ENCODE data around the gene ADISSP.

The ADISSP gene

DNA sequence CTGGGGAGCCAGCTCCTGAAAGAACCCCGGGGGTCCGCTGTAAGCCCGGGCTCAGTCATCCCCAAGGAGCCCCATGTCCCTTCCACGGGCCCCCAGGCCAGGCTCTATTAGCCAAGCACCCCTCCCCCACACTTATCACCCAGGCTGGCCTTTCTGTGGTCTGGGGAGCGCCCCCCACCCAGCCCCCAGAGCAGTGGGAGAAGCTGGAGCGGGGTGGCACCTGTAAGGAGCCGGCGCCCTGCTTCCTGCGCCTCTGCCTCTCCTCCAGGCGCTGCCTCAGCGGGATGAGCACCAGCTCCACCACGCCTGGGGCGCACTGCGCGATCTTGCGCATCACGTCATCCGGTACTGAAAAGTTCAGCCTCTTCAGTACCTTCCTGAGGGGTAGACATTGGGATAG, 11.4 kb upstream of the ADISSP start:
- no peak for DNase-seq

DNA sequence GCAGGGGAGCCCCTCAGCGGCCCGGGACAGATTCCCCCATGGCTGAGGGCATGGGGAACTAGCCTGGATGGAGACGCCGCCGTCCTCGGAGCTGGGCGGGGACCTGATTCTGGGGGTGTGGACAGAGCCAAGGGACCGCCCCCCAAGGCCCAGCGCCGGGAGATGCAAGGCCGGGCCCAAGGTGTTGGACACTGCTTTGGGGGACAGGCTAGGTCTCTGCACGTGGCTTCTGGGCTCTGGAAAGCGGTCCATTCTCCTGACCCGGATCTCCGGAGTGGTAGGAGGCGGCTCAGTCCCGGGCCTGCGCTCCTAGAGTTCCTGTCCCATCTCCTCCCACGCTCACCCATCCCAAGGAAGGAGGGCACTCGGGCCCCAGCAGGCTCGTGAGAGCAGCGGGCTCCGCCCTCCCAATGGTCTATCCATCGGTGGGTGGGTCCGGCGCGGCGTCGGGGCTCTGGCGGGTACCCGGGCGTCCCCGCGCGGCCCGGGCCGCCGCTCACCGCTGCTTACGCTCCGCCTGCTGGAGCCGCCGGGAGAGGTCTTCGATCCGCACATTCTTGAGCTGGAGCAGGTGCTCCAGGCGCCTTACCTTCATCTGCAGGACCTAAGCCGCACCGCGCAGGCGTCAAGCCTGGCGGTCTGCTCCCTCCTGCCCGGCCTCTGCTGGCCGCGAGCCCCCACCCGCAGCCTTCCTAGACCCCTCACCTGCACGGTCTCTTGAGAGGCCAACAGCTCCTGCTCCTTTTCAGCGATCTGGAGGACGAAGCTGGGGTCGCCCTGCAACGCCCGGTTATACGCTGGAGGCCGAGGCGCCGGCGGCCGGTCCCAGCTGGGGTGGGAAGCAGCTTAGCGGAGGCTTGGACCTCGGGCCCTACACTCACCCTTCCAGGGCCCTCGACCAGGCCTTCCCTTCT, 10.4 kb upstream of the ADISSP start:
- peak; percentile 79 for DNase-seq

DNA sequence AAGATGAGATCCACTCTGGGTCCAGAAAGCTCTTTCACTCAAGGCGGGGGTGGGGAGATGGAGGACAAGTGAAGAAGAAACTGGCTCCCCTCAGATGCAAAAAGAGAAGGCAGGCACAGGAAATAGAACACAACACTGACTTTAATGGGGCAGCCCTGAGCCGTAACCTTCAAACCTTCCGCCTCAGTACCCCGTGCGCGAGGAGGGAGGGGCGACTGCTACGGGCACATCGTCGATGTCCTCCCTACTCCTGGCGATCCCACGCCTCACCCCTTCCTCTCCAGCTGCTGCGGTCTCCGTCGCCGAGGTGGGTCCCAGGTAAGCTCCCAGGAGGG, 9.8 kb upstream of the ADISSP start:
- DNase-seq = no peak

DNA sequence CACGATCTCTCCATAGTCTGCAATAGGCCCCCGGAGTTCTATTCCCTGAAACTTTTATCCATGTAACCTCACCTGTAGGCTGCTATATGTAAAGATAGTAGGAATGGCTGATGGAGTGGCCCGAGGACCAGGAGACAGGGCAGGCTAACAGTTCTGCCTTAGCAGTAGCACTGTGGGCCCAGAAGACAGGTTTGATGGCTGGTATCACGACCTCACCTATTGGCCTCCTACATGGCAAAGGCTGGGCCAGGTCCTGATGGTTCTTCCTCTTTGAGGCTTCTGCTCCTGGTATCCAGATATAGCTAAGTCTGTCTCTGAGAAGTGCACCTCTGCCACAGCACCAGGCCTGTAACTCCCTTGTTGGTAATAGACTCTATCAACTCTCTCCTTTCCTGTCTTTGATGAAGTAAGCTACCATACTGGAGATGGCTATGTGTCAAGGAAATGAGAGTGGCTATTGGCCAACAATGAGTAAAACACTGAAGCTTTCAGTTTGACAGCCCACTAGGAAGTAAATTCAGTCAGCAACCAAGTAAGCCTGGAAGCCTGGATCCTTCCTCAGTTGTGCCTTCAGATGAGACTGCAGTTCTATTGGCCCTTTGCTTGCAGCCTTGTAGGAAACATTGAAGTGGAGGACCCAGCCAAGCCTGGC, 8.0 kb upstream of the ADISSP start:
- DNase-seq = no peak

DNA sequence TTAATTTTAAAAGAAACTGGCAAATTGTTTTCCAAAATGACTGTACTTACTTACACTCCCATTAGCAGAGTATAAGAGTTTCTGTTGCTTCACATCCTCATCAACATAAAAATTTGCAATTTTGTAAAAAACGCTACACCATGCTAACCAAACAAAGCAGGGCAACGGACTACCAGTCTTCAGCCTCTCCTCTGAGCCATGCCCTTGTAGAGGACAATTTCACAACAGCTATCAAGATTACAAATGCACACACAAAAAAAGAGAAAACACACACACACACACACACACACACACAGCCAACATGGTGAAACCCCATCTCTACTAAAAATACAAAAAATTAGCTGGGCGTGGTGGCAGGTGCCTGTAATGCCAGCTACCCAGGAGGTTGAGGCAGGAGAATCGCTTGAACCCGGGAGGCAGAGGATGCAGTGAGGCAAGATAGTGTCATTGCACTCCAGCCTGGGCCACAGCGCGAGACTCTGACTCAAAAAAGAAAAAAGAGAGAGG, 4.1 kb upstream of the ADISSP start:
- no peak for DNase-seq

DNA sequence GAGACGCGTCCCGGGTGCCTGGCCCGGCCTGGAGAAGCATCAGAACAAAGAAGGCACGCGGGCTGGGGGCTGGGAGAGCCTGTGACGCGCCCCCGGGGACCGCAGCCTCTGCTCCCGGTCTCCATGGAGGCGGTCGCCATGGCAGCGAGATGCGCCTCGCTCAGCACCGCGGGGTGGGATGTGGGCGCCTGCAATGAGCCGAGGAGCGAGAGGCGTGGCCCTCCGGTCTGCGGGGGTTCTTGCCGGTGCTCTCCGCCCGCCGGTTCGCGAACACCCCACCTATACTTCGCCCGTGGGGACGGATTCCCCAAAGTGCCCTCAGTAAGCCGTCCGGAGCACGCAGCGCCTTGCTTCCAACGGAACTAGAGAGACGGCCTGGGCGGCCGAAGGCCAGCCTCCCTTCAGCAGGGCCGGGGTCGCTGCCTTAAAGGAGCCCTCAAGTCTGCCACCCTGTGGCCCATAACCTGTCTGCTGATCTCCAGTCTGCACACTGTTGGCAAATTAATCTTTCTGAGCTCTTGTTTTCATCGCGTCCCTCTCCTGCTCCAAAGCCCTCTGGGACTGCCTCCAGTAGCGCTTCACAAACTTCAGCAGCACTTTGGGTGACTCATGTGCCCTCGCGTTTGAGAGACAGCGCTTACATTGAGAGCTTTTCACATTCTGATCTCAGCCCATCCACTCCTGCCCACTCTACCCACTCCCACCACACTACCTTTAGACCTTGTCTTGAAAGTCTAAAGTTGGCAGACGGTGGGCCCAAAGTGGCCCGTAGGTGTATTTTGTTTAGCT, 983 bp upstream of the ADISSP start:
- DNase-seq = peak; percentile 85

DNA sequence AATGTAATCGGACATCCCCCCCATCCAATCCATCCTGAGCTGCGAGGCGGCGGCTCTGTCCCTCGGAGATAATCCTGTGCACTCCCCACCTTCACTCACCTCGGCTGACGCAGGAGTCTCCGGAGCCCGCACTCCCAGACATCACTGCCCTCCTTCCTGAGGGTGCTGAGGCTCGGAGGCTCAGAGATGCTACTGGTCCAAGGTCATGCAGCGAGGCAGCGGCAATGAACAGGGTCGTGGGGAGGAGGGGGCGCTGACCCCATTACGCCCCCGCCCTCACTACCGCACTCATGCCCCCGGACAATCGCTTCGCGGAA, 485 bp downstream of the ADISSP start:
- DNase-seq = peak; percentile 23

DNA sequence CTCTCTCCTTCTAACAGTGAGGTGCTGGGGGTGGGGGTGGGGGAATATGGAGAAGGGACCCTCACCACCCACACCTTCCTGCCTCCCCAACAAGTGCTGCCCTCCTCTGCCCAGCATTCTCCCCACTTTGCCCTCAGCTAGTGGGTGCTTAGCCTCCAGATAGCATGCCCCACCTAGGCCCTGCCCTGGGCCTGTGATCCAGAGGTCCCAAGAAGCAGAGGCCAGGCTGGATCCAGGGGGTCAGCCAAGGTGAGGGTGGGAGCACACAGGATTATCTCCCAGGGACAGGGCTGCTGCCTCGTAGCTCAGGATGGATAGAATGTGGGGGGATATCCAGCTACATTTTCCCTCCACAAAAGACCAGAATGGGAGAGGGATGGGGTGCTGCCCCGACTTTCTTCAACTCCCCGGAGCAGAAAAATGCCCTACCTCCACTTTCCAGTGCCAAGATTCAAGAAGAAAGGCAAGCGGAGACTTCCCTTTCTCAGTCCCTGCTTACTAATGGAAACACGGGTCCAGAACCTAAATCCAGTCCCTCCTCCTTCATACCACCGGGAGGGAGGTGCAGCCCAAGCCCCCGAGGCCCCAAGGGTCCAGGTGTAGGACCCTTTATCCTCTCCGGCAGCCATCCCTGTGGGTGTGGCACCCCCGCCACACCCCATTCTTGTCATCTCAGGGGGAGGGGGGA, 987 bp downstream of the ADISSP start:
- no peak for DNase-seq

DNA sequence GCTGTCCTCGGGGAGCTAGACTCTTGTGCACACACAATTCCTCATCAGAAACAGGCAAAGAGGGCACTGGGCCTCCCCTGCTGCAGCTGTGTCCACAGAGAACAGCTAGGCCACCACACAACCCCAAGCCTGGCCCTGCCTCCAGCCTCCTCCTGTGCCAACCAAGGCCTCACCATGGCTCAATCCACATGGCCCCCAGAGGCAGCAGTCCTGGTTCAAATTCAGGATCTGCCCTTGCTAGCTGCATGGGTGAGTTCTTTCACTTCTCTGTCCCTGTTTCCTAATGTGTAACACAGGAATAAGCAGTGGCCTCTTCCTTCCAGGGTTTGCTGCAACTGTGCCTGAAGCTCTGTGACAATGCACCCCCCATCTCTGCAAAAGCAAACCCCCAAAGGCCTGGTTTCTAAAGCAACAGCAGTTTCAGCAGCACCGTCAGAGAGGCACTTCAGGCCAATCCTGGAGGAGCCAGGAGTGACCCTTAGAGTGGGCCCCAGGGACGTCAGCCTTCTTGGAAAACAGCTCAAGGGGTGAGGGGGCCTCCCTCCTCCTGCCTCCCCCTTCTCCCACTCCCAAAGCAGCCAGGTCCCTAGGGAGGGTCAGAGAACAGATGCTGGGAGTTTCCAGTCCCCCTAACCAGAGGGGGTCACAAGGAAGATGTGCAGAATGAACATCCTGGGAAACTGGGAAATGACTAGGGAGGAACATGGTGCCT, 2.2 kb downstream of the ADISSP start:
- no peak for DNase-seq

DNA sequence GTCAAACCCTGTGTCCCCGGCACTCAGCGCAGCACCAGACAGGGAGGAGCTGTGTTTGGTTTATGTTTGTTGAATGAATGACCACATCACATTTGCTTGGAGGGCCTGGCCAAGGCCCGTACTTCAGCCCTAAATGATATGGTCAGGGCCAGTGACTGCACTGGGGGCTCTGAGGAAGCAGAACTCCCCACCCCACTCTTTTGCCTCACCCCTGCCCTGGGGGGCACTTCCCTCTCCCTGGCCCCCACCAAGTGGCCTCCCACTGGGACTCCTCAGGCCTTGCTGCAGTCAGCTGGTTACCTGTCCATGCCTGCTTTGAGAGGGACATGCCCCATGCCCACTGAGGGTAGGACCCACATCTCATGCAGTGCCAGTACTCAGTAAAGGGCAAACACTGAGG, 2.9 kb downstream of the ADISSP start:
- no peak for DNase-seq

DNA sequence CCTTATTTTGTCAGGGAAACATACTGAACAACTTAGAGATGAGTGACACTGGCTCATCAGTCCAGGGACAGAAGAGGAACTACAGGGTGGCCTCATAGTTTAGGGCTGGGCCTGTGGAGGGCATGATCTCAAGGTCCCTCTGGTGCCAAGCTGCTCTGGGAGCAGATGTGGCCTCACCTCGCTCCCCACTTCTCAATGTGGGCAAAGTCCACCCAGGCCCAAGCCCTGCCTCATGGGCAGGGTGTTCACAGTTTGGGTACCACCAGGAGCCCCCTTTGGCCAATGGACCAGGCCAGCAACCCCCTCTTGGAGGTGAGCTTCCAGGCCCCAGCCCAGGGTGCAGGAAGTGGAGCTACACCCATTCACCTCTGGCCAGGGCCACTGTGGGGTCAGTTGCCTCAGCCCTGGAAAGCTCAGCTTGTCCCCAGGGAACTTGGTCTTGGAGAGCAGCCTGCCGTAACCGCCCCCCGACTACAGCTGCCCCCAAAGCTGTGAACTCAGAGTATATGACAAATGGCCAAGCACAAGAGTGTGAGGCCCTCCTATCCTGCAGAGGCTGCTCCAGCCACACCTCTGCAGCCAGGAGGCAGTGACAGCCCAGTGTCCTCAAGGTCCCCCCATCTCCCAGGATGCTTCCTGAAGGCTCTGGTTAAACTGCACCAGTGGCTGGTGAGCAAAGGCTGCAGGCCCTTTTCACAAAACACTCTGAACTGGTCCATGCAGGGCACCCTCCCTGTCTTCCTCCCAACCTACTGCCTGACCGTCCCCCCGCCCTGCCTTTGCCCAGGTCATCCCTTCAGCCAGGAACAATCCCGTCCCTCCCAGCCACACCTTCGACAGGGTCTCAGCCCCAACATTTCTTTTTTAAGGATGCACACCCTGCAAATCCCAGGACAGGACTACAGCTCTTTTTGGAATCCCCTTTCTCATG, 3.6 kb downstream of the ADISSP start:
- DNase-seq = no peak

DNA sequence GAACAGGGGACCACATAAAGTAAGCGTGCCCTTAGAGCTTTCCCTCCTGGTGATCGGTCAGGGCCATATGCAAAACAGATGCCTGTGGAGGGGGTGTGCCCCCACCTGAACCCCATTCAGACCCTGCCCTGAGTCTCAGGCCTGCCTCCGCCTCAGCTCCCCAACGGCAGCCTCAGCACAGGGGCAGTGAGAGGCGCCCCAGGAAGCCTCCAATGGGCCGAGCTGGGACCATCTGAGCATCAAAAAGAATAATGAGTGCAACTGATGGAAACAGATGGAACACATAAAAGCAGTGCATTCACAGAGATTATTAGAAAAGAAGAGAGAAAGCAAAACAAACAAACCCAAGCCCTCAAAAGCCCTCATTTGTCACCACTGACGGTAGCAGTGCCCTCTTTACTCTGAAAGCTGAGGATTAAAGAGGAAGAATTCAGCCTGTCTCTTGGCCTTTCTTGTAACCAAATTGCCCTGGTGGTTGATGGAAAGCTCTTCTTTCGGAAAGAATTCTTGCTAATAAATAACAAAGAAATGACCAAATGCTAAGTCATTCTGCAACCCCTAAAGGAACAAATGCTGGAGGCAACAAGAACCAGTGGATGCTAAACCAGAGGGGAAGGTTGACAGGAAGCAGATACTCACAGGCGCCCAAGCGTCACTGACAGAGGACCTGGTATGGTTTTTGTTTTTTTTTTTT, 6.8 kb downstream of the ADISSP start:
- no peak for DNase-seq

DNA sequence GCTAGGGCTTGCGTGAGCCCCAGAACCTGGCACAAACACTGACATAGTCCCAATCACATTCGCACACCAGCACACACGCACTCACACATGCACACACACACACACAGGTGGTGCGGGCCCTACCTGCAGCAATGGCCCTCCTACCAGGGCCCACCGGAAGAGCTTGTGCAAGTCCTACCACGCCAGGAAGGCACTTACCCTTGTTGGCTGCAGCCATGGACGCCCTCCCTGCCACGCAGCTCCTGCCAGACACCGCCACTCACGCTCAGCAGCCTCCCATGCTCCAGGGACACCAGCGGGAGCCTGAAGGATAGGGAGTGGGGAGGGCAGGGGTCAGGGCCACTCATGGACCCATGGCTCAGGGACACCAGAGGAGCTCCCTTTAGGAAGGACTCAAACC, 7.7 kb downstream of the ADISSP start:
- no peak for DNase-seq

DNA sequence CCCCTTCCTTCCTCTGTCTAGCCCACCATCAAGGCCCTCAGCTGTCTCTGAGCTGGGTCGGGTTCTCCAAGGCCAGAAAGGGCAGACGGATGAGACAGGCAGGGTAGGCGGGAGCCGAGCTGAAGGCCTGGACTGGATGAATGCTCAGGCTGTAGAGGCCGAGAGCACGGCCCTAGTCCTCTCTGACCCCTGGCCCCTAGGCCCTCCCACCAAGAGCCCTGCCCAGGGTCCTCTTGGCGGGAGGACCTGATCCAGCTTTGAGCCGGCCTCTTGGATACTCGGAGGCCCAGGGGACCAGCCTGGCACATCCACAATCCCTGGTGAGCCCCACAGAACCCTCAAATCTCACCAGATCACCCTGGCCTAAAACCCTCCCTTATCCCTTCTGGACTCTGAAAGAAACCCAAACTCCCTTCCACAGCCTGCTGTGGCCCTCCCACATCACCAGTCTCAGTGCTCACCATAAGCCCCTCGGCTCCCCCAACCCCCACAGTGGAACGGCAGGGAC, 8.2 kb downstream of the ADISSP start:
- no peak for DNase-seq

DNA sequence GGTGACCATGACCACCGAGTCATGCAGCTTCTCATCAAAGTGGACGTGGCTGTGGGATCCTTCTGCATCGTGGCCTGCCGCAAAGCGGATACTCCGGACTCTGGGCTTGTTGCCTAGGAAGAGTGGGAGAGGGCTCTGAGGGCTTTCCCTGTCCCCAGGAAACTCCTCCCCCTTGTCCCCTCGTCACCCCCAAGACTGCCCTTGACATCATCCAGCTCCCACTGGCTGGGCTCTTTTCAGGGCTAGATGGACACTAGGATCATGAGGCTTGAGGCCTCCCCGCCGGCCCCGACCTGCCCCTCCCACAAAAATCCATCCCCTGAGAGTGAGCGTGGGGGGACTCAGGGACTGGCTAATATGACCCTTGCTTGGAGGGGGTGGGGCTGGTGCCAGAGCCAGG, 9.0 kb downstream of the ADISSP start:
- DNase-seq = no peak

DNA sequence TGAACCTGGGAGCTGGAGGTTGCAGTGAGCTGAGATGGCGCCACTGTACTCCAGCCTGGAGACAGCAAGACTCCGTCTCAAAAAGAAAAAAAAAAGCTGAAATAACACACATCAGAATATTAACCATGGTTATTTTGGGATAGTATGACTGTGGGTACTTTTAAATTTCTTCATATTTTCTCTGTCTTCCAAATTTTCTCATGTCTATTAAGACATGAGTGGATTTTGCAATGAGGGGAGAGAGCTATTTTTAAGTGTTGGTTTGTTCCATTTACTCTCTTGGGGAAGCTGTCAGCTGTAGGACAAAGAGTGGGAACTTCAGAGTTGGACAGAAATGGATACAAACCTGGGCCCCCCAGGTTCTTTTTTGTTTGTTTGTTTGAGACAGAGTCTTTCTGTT, 10.3 kb downstream of the ADISSP start:
- no peak for DNase-seq

DNA sequence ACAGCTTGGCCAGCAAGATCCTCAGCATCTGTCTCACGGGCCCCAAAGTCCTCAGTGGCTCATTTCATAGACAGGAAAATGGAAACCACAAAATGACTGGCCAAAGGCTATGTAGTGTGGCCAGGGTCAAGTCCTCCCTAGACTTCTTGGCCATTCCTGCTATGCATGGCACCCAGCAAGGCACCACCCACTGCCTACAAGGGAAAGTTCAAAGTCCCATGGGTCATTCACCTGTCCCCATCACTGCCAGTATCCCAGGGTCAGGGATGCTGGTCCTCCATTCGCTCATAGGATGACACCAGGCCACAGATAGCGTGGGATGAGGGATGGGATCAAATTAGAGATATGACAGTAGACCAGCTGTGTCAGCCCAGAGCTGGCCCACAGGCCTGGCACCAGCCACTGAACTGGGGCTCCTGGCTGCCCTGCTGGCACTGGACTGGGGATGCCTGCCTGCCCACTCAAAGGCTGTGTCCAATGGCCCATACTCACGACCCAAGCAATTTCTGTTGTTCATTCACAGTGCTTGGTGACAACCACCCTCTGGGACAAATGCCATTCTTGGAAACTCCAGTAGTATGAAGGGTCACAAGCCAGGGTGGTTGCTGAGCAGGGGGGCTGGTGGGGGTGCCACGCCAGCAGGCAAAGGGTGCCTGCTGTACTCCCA, 11.6 kb downstream of the ADISSP start:
- DNase-seq = no peak

DNA sequence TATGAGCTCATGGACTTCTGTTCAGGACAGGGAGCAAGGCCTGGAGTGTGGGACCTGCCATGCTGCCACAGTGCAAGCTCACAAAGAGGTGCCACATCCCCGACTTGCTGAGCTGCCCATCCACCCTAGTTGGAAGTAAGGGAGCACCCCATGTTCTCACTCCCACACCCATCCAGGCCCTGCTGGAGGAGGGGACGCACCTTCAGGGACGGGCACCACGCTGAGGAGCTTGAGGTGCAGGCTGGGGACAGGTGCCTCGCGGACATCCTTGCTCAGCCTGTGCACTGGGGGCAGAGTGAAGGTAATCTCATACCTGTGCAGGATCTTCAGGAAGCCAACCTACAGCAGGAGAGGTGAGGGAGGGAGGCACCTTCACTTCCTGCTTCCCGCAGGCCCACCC, 12.3 kb downstream of the ADISSP start:
- DNase-seq = no peak

DNA sequence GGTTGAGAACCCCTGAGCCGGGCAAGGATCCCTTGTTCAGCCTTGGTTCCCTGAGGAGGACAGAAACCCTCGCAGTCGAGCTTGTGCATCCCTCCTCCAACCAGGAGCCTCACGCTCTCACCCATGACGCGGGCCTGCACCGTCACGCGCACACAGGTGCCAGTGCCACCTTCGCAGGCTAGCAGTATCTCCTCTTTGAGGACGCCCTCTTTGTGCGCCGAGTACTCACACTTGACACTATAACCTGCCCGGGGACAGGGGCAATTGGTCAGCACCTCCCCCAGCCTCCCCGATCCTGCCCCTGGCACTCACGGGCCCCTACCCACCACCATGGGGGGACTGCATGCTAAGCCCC, 13.3 kb downstream of the ADISSP start:
- no peak for DNase-seq

All from NCI-H146 (cell line).